NT2/D1 (cell line): ENCODE measurements around the gene RNF115.

Source experiments
- SUZ12 ChIP-seq: IDR thresholded peaks from 2 replicates; pipeline ENCODE4 v1.6.1; 2011; ENCODE audit not compliant: insufficient read length, insufficient read depth; ENCODE audit errors: extremely low read depth
- YY1 ChIP-seq: IDR thresholded peaks from 2 replicates; pipeline ENCODE4 v1.6.1; 2011; ENCODE audit not compliant: insufficient read length, insufficient read depth
- ZNF274 ChIP-seq: IDR thresholded peaks from 2 replicates; pipeline ENCODE4 v1.6.1; 2011; ENCODE audit warnings: mild to moderate bottlenecking, low read depth, low read length

GRCh38 chr1:145729196-145729595 lies 94.7 kb downstream of the RNF115 start:
- TF ChIP-seq SUZ12 (no peak), YY1 (no peak), ZNF274 (no peak)
